HG03025 (cell line): ENCODE results near the gene THBS1.

ENCODE experiments used
- ATAC-seq: cut with Tn5 transposase; IDR thresholded peaks from one replicate; pipeline ENCODE4 v1.9.1; 2021; ENCODE audit warnings: mild to moderate bottlenecking, moderate library complexity; ENCODE audit not compliant: unreplicated experiment, low FRiP score

Gene THBS1

DNA sequence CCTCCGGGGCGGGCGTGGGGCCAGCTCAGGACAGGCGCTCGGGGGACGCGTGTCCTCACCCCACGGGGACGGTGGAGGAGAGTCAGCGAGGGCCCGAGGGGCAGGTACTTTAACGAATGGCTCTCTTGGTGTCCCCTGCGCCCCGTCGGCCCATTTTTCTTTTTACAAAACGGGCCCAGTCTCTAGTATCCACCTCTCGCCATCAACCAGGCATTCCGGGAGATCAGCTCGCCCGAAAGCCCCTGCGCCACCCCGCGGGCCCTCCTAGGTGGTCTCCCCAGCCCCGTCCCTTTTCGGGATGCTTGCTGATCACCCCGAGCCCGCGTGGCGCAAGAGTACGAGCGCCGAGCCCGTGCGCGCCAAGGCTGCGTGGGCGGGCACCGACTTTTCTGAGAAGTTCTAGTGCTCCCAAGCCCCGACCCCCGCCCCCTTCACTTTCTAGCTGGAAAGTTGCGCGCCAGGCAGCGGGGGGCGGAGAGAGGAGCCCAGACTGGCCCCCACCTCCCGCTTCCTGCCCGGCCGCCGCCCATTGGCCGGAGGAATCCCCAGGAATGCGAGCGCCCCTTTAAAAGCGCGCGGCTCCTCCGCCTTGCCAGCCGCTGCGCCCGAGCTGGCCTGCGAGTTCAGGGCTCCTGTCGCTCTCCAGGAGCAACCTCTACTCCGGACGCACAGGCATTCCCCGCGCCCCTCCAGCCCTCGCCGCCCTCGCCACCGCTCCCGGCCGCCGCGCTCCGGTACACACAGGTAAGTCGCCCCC lies at the start of gene THBS1:
Gene THBS1, plus strand, starts transcription at position 595 of the 757 bp plus-strand sequence. CDS start 779 bp downstream, outside the sequence.
- ATAC-seq = no peak

DNA sequence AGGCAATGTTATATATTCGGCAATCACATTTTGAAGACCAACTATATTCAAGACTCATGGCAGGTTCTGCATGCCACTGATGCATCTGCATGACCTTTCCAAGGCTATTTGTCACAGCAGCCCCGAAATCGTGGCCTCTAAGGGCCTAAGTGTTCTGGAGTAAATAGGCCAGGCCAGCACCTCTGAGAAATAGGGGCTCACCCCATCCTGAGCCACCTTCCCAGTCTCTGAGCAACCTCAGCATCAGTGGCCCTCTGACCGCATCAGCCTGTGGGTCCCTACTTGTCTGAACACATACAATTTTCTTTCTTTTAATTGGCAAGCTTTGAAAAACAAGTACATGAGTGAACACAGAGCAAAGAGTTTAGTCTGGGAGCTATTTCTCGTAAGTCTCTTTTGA lies 45.9 kb upstream of the THBS1 start:
- no peak for ATAC-seq

DNA sequence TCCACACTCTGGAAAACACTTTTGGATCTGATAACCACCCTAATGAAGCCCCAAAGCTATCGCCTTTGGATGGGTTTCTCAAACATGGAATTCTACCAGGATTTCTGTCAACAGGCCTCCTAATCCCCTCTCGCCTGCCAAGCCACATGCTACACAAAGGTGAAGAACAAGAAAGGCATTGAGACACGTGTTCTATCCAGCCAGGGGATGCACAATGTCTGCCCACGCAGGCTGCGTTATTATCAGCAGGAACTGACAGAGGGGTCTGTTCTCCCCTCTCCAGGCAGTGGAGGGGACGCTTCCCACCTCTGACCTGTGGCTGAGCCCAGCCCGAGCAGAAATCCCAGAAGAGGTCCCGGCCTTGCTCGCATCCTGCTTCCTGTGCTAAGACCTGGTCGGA lies 45.4 kb upstream of the THBS1 start:
- no peak for ATAC-seq

DNA sequence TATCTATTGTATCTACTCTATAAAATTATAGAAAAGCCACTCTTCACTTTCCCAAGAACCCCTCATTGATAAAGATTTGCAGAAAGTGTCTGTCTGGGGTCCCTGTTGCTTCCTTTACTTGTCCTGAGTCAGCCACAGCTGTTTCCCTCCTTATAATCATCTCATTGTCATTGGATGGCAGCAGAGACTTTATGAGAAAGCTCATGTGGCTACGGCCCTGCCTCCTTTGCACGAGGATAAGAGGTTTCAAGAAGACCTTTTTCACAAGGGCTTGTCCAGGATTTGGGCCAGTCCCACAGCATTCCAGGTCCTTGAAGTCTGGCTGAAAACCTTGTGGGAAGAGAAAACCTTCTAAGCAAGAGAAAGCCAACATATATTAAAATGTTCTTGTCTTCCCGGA lies 41.9 kb upstream of the THBS1 start:
- no peak for ATAC-seq

DNA sequence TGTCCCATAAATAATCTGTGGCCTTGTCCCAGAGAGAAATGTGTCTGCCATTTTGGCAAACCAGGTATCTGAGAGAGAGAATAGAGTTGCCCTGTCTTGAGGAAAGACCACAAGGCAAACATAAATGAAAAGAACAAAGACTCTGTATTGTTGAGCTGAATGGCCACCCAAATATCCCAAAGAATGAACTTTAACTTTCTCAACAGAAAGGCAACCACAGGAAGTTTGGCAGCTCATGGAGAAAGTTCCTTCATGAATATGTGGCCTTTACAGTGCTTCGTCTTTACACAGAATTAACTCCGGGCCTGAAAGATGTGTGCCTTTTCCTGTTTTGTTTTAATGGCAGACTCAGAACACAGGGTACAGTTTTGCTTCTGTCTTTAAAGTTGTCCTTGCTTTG lies 41.4 kb upstream of the THBS1 start:
- no peak for ATAC-seq

DNA sequence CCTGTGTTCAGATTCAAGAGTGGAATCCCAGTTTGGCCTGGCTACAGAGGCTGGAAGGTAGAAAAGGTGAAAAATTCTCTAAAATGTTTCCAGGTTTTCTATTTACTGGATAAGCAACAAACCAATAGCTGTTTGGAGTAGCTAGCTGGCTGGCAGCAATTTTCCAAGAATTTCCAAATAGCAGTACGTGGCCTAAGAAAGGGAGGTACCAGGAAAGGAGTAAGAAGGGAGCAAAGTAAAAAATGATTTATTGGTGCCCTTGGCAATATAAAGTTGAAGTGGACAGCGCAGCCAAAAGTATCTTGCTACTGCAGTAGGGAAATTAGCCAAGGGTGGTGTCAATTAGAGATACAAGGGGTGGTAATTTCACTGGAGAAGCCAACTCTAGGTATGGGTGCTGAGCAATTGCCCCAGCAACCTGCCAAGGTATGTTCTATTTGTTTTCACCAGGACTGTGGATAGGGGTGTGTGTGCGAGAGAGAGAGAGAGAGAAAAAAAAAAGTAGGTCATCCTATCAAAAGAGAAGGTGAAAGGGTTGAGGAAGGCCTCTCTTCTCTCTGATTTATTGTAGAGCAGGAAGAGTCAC lies 40.8 kb upstream of the THBS1 start:
- no peak for ATAC-seq

DNA sequence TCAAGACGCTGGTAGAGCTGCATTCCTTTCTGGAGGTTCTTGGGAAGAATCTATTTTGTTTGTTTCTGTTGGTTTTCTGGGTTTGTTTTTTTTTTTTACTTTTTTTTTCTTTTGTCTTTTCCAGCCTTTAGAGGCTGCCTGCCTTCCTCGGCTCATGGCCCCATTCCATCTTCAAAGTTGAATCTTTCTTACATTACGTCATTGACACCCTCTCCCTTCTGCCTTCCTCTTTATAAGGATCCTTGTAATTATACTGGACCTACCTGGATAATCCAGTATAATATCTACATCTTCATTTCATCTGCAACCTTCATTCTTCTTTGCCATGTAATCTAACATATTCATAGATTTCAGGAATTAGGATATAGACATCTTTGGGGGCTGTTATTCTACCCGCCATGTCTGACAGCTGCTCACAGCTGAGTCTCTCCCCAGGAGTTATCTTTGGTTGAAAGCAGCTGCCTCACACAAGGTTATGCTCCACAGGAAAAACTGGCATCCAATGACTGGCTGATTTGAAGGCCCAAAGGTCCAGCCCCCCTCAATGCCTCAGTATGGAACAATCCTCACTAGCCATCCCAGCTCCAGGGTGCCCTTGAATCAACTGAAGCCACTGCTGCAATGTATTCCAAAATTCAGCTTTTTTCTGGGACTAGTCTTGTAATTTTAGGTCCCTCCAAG lies 38.4 kb upstream of the THBS1 start:
- no peak for ATAC-seq

DNA sequence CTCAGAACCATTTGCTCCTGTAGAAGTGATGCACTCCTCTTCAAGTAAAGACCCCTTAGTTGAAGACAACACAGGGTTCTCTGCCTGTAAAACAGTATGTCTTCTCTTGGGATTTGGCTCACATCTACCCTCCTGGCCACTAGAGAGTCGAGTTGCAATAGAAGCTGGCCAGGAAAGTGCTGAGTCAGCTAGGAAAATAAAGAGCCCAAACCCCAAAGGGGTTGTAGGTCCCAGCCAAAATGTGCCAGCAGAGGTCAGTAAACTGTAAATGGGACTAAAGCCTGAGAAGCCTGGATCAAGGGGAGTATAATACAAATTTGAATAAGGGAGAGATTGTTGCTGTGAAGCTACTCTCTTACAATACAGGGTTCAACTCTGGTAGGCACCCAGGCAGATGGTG lies 37.2 kb upstream of the THBS1 start:
- ATAC-seq = no peak

DNA sequence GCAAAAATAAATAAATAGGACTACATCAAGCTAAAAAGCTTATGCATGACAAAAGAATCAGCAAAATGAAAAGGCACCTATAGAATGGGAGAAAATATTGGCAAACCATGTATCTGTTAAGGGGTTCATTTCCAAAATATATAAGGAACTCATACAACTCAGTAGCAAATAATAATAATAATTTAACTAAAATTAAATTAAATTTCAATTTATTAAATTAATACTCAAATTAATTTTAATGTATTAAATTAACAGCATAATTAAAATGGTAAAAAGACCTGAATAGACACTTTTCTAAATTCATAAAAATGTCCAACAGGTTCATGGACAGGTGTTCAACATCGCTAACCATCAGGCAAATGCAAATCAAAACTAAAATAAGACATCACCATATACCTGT lies 34.0 kb upstream of the THBS1 start:
- ATAC-seq = no peak

DNA sequence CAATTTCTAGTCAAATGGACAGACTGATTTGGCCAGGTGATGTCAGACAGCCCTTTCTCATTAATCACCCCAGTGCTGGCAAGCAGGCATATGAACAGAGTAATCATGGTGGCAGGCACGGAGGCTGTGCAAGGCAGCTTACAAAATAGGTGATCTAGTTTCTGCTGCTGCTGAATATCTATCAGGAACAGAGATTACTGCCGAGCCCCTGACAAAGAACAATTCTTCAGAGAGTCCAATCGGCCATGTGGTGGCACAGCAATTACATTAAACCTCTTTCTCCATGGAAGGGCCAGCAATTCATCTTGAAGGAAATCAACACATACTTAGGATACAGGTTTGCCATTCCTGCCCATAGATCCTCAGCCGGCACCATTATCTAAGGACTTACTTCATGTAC lies 32.3 kb upstream of the THBS1 start:
- no peak for ATAC-seq

DNA sequence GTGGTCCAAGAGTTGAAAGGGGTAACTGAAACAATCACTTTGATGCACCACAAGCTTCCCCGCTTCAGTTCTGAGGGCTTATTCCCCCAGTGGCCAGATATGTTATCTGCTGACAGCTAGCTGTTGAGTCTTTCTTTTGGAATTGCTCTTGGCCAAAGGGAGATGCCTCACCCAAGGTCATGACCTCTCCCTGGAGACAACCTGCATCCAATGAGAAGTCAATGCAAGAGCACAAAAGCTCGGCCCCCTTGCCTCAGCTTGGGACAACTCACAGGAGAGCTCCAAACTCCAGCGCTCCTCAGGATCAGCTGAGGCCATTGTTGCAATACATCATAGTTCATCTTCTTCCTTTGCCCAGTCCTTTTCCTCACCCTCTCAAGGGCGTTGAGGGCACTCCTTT lies 31.0 kb upstream of the THBS1 start:
- ATAC-seq = no peak

DNA sequence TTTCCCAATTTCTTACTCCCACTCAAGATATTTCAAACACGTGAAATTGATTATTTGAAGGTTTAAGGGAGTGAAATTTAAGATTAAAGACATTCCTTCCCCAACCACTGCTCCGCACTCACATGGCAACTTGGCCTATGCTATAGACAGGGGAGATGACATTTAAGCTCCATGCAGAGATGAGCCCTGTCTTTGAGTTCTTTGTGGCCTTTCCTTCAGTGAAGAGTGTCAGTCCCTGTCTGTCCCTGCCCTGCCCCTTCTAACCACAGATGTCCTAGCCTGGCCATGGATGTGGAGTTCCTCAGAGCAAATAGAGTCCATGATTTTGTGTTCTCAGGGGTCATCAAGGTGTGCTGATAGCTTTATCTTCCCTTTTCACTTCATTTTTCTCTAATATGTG lies 29.4 kb upstream of the THBS1 start:
- no peak for ATAC-seq

DNA sequence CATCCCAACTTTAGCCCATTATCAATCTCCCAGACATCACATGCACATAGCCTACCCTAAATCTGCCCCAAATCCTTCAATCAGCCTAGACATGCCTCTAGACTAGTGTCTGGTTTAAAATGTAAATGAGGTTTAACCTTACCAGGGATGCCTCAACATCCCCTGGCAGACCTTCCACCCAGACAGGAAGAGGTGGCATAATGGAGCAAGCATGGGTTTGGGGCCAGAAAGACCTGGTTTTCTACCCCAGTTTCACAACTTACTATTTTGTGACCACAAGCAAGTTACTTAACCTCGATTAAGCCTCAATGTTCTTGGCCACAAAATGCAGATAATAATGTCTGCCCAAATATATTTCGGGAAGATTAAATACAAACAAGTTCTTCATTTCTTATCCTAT lies 28.3 kb upstream of the THBS1 start:
- ATAC-seq = no peak

DNA sequence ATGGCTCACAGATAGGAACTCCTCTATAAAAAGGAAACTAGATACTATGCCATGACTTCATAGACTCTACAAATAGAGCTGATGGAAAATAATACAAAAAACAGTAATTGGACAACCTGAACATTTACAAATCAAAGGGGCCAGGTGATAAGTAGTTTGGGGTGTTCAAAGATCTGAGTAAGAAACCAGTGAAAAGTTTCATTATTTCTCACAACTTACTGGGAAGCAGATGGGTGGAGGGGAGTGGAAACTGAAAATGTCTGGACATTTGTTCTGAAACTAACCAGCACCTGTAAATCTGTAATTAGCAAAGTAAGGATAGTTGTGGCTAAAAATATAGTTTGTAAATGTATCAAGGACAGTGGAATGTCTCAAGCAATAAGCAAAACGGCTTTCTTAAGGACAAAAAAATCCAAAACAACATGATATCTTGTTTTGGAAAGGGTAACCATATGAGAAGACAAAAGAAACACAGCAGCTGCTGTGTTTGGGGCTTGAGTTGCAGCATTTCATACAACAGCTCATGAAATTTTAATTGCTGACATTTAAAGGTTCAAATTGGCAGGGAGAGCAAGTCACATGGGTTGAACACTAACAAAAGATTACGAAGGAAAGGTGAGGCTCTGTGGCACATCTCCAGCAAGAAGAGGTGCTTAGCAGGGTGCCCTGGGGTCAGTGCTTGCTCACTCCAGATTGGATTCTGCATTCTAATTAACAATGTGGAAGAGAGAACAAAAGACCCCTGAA lies 26.8 kb upstream of the THBS1 start:
- no peak for ATAC-seq

DNA sequence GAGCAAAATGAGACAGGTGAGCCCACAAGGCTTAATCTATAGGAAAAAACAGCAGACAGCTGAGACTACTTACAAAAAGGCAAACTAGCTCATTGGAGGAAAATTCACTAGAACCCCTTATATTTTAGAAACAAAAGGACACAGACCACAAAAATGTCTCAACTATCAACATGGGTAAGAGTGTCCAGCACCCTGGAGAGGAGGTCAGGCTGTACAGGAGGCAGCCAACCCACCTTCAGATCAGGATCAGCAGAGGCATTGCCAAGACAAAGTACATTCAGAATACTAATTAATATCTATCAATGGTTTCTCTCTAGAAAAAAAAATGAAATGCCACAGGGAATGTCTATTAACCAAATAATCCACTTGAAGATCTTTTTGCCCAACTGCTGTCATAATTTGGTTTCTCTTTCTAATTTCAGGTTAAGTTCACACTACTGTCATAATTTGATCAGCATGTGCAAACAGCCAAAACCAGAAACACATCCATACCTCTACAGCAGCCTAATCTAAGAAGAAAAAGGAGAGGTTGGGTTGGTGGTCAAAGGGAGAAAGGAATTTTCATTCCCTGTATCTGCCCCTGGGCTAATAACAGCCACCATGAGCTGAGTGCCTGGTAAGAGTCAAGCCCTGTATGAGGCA lies 26.0 kb upstream of the THBS1 start:
- no peak for ATAC-seq

DNA sequence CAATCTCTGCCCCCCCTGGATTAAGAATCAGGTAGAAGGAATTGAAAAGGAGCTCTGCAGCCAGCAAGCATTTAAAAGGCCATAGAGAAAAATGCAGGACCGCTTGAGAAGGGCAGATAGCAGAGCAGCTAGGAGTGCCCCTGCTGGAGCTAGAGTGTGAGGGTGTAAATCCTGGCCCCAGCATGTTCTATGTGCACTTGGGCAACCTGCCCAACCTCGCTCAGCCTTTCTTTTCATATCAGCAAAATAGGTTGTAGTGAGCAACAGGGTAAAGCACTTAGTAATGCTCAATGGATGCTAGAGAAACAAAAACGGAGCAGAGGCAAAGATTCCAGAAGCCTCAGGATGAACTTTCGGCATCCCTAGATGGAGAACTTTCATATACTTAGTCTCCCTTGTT lies 25.0 kb upstream of the THBS1 start:
- no peak for ATAC-seq

DNA sequence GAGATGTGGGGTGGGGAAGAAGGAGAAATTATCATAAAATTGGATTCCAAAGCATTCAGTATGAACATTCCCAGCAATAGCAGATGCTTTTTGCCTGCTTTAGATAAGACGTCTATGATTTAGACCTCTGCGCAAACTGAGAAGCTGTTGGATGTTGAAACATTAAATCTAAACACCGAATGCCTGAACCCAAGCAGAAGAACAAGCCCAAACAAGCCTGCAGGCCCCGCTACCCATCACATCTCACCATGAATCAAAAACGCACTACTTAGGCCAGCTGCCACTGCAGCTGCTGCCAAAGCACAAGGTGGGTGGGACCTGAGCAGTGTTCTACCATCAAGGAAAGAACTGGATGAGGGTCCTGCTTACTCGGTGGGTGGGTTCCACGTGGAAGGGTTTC lies 24.4 kb upstream of the THBS1 start:
- no peak for ATAC-seq

DNA sequence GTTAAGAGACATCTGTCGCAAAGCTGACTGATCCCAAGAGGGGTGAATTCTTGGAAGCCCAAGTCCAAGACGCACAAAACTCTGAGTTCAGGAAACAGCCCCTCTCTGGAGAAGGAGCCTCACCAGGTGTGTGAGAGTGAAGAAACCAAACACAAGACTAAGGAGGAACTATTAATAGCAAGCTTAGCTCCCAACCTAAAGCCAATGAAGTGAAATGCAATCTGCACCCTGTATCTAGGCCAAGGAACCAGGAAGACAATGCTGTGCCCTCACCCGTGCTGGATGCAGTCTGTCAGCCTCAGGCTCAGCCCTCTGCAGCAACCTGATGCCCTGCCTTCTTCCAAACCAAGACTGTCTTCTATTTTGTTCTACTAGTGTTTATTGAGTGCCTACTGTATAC lies 22.5 kb upstream of the THBS1 start:
- no peak for ATAC-seq

DNA sequence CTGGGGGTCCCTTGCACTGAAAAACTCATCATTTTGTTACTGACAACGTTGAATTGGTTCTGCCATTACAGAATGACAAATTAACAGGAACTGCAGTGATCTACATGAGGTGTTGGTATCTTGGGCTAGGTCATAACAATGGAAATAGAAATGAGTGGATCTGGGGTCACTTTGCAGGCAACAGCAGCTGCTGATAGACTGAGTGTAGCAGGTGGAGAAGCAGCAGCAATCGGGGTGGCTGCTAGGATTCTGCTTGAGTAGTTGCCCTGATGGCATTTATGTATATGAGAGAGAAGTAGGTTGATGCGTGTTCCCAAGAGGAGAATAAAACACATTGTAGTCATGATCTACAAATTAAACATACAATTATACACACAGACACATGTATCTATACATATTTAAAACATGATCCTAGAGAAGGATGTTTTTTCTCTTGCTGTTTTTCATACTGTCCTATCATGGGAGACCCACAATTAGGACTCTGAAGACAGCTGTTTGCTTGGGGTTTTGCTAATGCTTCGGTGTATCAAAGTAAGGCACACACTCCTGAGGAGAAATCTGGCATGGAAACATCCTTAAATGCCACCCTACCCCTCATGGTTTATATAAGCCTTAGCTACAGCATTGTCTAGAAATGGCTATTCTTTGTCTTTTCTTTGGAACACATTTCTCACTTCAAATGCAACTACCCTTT lies 15.8 kb upstream of the THBS1 start:
- ATAC-seq = no peak

DNA sequence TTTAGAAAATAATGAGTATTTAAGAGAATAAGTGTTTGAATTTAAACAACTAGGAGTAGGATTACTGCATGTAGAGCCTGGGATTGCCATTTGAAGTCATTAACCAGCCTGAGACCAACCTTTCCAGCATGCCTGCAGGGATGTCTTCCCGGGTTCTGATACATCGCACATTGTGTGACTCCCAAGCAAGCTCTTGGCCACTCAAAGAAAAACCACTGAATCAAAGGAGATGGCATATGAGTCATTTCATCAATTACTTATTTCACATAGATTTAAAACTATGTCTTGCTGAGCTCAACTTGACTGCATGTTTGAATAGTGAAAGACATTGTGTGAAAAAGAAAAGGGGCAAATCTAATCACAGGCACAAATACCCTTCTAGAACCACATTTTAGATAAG lies 15.0 kb upstream of the THBS1 start:
- no peak for ATAC-seq
